H1 (cell line): ENCODE results near the gene TP53. TPM values are rescaled to one million over a fixed set of nuclear protein-coding genes. Genes with fewer than 3 reads are reported as not detected.

Source experiments
- CTCF ChIA-PET: fragments of 300-600 bp; sonication (Branson Sonifier 250); formaldehyde crosslinking; loops from one replicate; lab custom pipeline; 2021; ENCODE audit not compliant: partially characterized antibody; lab: Charles Lee
- POLR2A ChIA-PET: fragments of 300-600 bp; sonication (Branson Sonifier 250); formaldehyde crosslinking; loops from one replicate; lab custom pipeline; 2021; ENCODE audit warnings: inconsistent platforms; ENCODE audit not compliant: partially characterized antibody; lab: Charles Lee
- DNase-seq, 2 experiments: peaks; one replicate each; pipeline versions ENCODE4 v3.0.0 to v3.0.0-alpha.2; 2010 to 2022; ENCODE audit warnings: low spot score in 2 of 2, low read depth in 1 of 2, mixed read lengths in 1 of 2
- FAIRE-seq: peaks from 2 replicates; lab custom pipeline; 2011; peaks lifted over from hg19 to GRCh38; lab: Jason Lieb, UNC
- H2AFZ ChIP-seq: 2 replicates; pipeline ENCODE4 v1.8.1; 2012; ENCODE audit warnings: low read length, inconsistent platforms
- H2AK5ac ChIP-seq: 2 replicates; pipeline ENCODE4 v1.6.1; 2013; ENCODE audit warnings: low read depth, low read length
- H2BK120ac ChIP-seq: replicated peaks from 2 replicates; pipeline ENCODE3; 2013; ENCODE audit warnings: low read depth, low read length, inconsistent platforms
- H2BK12ac ChIP-seq: 2 replicates; pipeline ENCODE4 v1.6.1; 2013; ENCODE audit warnings: low read depth, low read length
- H2BK15ac ChIP-seq: 2 replicates; pipeline ENCODE4 v1.6.1; 2013; ENCODE audit warnings: low read length
- H2BK20ac ChIP-seq: 2 replicates; pipeline ENCODE4 v1.6.1; 2013; ENCODE audit warnings: low read length
- H2BK5ac ChIP-seq: 2 replicates; pipeline ENCODE4 v1.6.1; 2013; ENCODE audit warnings: low read depth, low read length
- H3K14ac ChIP-seq: 2 replicates; pipeline ENCODE4 v1.6.1; 2013; ENCODE audit warnings: inconsistent platforms; ENCODE audit not compliant: insufficient read length
- H3K18ac ChIP-seq: 2 replicates; pipeline ENCODE4 v1.6.1; 2013; ENCODE audit warnings: low read length; ENCODE audit errors: extremely low read depth
- H3K23ac ChIP-seq: 2 replicates; pipeline ENCODE4 v1.6.1; 2013; ENCODE audit warnings: inconsistent platforms; ENCODE audit not compliant: insufficient read length
- H3K23me2 ChIP-seq: 2 replicates; pipeline ENCODE4 v1.6.1; 2013; ENCODE audit warnings: low read depth, low read length
- H3K27ac ChIP-seq: 2 replicates; pipeline ENCODE4 v1.6.1; 2011; ENCODE audit warnings: low read depth, low read length, inconsistent platforms
- H3K27me3 ChIP-seq, 4 experiments: replicated peaks in 1 of 4; 1 replicate in 1 of 4; 2 replicates in 3 of 4; pipeline versions ENCODE4 v1.6.1 to v1.8.1; 2011 to 2013; ENCODE audit warnings: low read length in 3 of 4, mild to moderate bottlenecking in 3 of 4, inconsistent platforms in 2 of 4, mixed read lengths in 2 of 4, moderate library complexity in 1 of 4; ENCODE audit not compliant: control insufficient read depth in 3 of 4, insufficient read depth in 3 of 4; ENCODE audit errors: extremely low read depth in 1 of 4
- H3K36me3 ChIP-seq, 4 experiments: 2 replicates each; pipeline versions ENCODE4 v1.6.1 to v1.8.1; 2011 to 2013; ENCODE audit warnings: mild to moderate bottlenecking in 4 of 4, low read length in 3 of 4, moderate library complexity in 2 of 4, control low read depth in 1 of 4, inconsistent platforms in 1 of 4; ENCODE audit not compliant: insufficient read depth in 4 of 4, control insufficient read depth in 2 of 4
- H3K4ac ChIP-seq: replicated peaks from 2 replicates; pipeline ENCODE3; 2013; ENCODE audit warnings: low read length, low read depth, mixed read lengths, inconsistent platforms; ENCODE audit not compliant: insufficient read length
- H3K4me1 ChIP-seq, 4 experiments: replicated peaks in 1 of 4; 1 replicate in 1 of 4; 2 replicates in 3 of 4; pipeline versions ENCODE4 v1.6.1 to v1.8.1; 2011 to 2013; ENCODE audit warnings: low read length in 3 of 4, inconsistent platforms in 2 of 4, mixed read lengths in 1 of 4; ENCODE audit not compliant: insufficient read depth in 4 of 4, control insufficient read depth in 3 of 4
- H3K4me2 ChIP-seq, 2 experiments: 2 replicates each; pipeline versions ENCODE4 v1.6.1 to v1.8.1; 2011 to 2013; ENCODE audit warnings: low read depth in 2 of 2, low read length in 2 of 2, control low read depth in 1 of 2, inconsistent platforms in 1 of 2, mild to moderate bottlenecking in 1 of 2; ENCODE audit not compliant: insufficient read depth in 1 of 2
- H3K4me3 ChIP-seq, 4 experiments: fragments of 200-600, 300-600 bp in 1 of 4; sonication (generic), shearing (Covaris generic), sonication (Bioruptor Twin) in 1 of 4; 2 replicates each; pipeline versions ENCODE4 v1.5.1 to v1.8.1; 2011 to 2016; ENCODE audit warnings: low read length in 4 of 4, low read depth in 3 of 4, control low read depth in 2 of 4, inconsistent platforms in 2 of 4, mild to moderate bottlenecking in 2 of 4, mixed read lengths in 1 of 4, moderate library complexity in 1 of 4; ENCODE audit not compliant: insufficient read depth in 2 of 4; ENCODE audit errors: extremely low read depth in 1 of 4
- H3K56ac ChIP-seq: replicated peaks from 2 replicates; pipeline ENCODE3; 2013; ENCODE audit warnings: low read depth, mild to moderate bottlenecking, mixed read lengths, low read length, inconsistent platforms; ENCODE audit not compliant: insufficient read length
- H3K79me1 ChIP-seq: 2 replicates; pipeline ENCODE4 v1.6.1; 2013; ENCODE audit warnings: low read depth, low read length, control low read depth
- H3K79me2 ChIP-seq, 2 experiments: 2 replicates each; pipeline versions ENCODE4 v1.6.1 to v1.8.1; 2012 to 2013; ENCODE audit warnings: low read length in 2 of 2, mild to moderate bottlenecking in 2 of 2, inconsistent platforms in 1 of 2; ENCODE audit not compliant: insufficient read depth in 2 of 2, control insufficient read depth in 1 of 2
- H3K9ac ChIP-seq, 4 experiments: replicated peaks in 1 of 4; 1 replicate in 1 of 4; 2 replicates in 3 of 4; pipeline versions ENCODE4 v1.6.1 to v1.8.1; 2011 to 2013; ENCODE audit warnings: low read depth in 3 of 4, low read length in 3 of 4, control low read depth in 2 of 4, mild to moderate bottlenecking in 2 of 4, moderate library complexity in 2 of 4, inconsistent platforms in 1 of 4; ENCODE audit errors: extremely low read depth in 1 of 4
- H3K9me3 ChIP-seq, 2 experiments: 2 replicates each; pipeline versions ENCODE4 v1.6.1 to v1.8.1; 2012 to 2013; ENCODE audit warnings: mild to moderate bottlenecking in 2 of 2, moderate library complexity in 2 of 2, control low read depth in 1 of 2, inconsistent platforms in 1 of 2, low read depth in 1 of 2, low read length in 1 of 2, mixed read lengths in 1 of 2; ENCODE audit not compliant: insufficient read depth in 2 of 2
- H4K20me1 ChIP-seq, 2 experiments: replicated peaks in 1 of 2; 2 replicates each; pipeline versions ENCODE3 to v1.8.1; 2011 to 2013; ENCODE audit warnings: inconsistent platforms in 2 of 2, low read length in 2 of 2, mild to moderate bottlenecking in 1 of 2; ENCODE audit not compliant: insufficient read depth in 2 of 2, control insufficient read depth in 1 of 2
- H4K5ac ChIP-seq: 2 replicates; pipeline ENCODE4 v1.6.1; 2013; ENCODE audit warnings: low read length, low read depth, mixed read lengths, inconsistent platforms; ENCODE audit not compliant: insufficient read length
- H4K8ac ChIP-seq: 2 replicates; pipeline ENCODE4 v1.8.0; 2013; ENCODE audit warnings: mild to moderate bottlenecking, moderate library complexity, low read length, inconsistent platforms; ENCODE audit not compliant: insufficient read depth; ENCODE audit errors: extremely low read depth
- H4K91ac ChIP-seq: replicated peaks from 2 replicates; pipeline ENCODE3; 2013; ENCODE audit warnings: low read length, mixed read lengths, inconsistent platforms; ENCODE audit not compliant: insufficient read length
- BACH1 ChIP-seq: IDR thresholded peaks from 2 replicates; pipeline ENCODE4 v1.6.1; 2012; ENCODE audit warnings: low read length, improper control_type of control experiment
- CHD2 ChIP-seq: IDR thresholded peaks from 2 replicates; pipeline ENCODE4 v1.6.1; 2012; ENCODE audit warnings: low read length, improper control_type of control experiment
- EZH2 ChIP-seq: fragments of 200-600 bp; sonication (generic); IDR thresholded peaks from 2 replicates; pipeline ENCODE4 v1.7.1; 2012; ENCODE audit warnings: low read depth, mild to moderate bottlenecking, moderate library complexity, low read length, inconsistent platforms; ENCODE audit not compliant: severe bottlenecking
- HDAC2 ChIP-seq, 2 experiments: fragments of 300-600 bp in 1 of 2; sonication (generic) in 1 of 2; IDR thresholded peaks; 2 replicates each; pipeline ENCODE4 v1.6.1; 2011 to 2012; ENCODE audit warnings: low read depth in 2 of 2, low read length in 2 of 2, mild to moderate bottlenecking in 2 of 2, moderate library complexity in 2 of 2, borderline replicate concordance in 1 of 2, inconsistent platforms in 1 of 2
- KDM5A ChIP-seq: fragments of 200-600 bp; IDR thresholded peaks from 2 replicates; pipeline ENCODE4 v1.7.1; 2012; ENCODE audit warnings: mild to moderate bottlenecking, low read length, inconsistent platforms, mixed read lengths
- PHF8 ChIP-seq: fragments of 200-600 bp; sonication (generic); conservative IDR thresholded peaks from 2 replicates; pipeline ENCODE4 v1.7.1; 2012; ENCODE audit warnings: low read depth, mild to moderate bottlenecking, inconsistent platforms, low read length, moderate library complexity
- RXRA ChIP-seq: IDR thresholded peaks from 2 replicates; pipeline ENCODE4 v1.6.1; 2011; ENCODE audit warnings: low read depth, mild to moderate bottlenecking, low read length, moderate library complexity; ENCODE audit not compliant: insufficient read depth
- SIX5 ChIP-seq: IDR thresholded peaks from 2 replicates; pipeline ENCODE4 v1.6.1; 2011; ENCODE audit warnings: mild to moderate bottlenecking, low read depth, low read length
- SP1 ChIP-seq: IDR thresholded peaks from 2 replicates; pipeline ENCODE4 v1.6.1; 2011; ENCODE audit warnings: low read depth, low read length
- USF2 ChIP-seq: IDR thresholded peaks from 2 replicates; pipeline ENCODE4 v1.6.1; 2011; ENCODE audit warnings: low read length, improper control_type of control experiment
- YY1 ChIP-seq: IDR thresholded peaks from 2 replicates; pipeline ENCODE4 v1.6.1; 2011; ENCODE audit warnings: low read depth, mild to moderate bottlenecking, low read length
- WGBS, 2 experiments: shearing (Covaris generic) in 1 of 2; methylation state at CpG; one replicate each; pipeline versions ENCODE4 v1.1.6 to v1.1.7; 2013 to 2015; ENCODE audit warnings: low lambda C conversion rate in 2 of 2, mixed read lengths in 2 of 2, inconsistent platforms in 1 of 2, low coverage in 1 of 2, missing lambda C conversion rate in 1 of 2; ENCODE audit not compliant: insufficient replicate concordance in 2 of 2, insufficient coverage in 1 of 2, insufficient read length in 1 of 2; ENCODE audit errors: extremely low coverage in 1 of 2, missing lambda C conversion rate in 1 of 2; 5-methylcytosine and 5-hydroxymethylcytosine counted together
- polyA plus RNA-seq, 7 experiments: library from polyadenylated mRNA; depleted of rRNA in 3 of 7; stranded (reverse) in 5 of 7; unstranded in 2 of 7; fragments of >200 nt in 5 of 7; fragments of 200-250 nt in 2 of 7; gene quantifications; 1 replicate in 5 of 7; 2 replicates in 1 of 7; 4 replicates in 1 of 7; pipeline versions ENCODE4 v1.2.1 to v1.2.3, GENCODE V29; 2011 to 2013; ENCODE audit warnings: missing spikeins in 2 of 7, mixed read lengths in 2 of 7
- total RNA-seq: library from RNA; stranded (reverse); fragmentation: NEBNext Ultra II Directional; extraction: Animal tissue kit (Norgen Biotek cat#: 25700); gene quantifications from 2 replicates; pipeline ENCODE4 v1.2.1, GENCODE V29; 2021

Gene TP53
- total and polyA plus RNA-seq, 2 of the 8 experiments (the other 6 are each of a cell fraction or from before 2014, with no cell fraction given): 143 to 198 TPM

GRCh38 chr17:7629939-7630571 lies 57.2 kb downstream of the TP53 start, which contains the start of gene SHBG:
TSS of gene SHBG (plus strand) at chr17:7630135. CDS start at chr17:7630173, 38 bp downstream.
- Histone ChIP-seq H2BK15ac (no peak within 1 kb of the TSS), H3K4ac (no peak within 1 kb of the TSS), H2BK120ac (no peak within 1 kb of the TSS), H2BK5ac (no peak within 1 kb of the TSS), H3K56ac (no peak within 1 kb of the TSS), H3K4me3 (no peak within 1 kb of the TSS), H3K4me1 (peaks cover 3 to 16% (median 4%) of the 10 kb centered on the region in 4 experiments; a peak in 5 of 7 replicates), H3K14ac (no peak within 1 kb of the TSS), H4K91ac (no peak within 1 kb of the TSS), H2AK5ac (no peak within 1 kb of the TSS), H3K4me2 (no peak within 1 kb of the TSS), H3K36me3 (peaks cover 0 to 4% (median 0%) of the 10 kb centered on the region in 4 experiments; a peak in 1 of 8 replicates), H3K79me1 (peaks cover 2% of the 10 kb centered on the region; the same call in 1 of the 2 replicates), H3K79me2 (peaks cover 0 to 3% of the 10 kb centered on the region in 2 experiments; a peak in 1 of 4 replicates), H3K18ac (no peak within 1 kb of the TSS), H2AFZ (no peak within 1 kb of the TSS), H2BK12ac (0 out of 2 replicates have a peak within 1 kb of the TSS, but pooled peaks have one; percentile 9), H2BK20ac (no peak within 1 kb of the TSS), H3K27ac (no peak within 1 kb of the TSS), H4K20me1 (no peaks in the 10 kb centered on the region), H3K9me3 (no peaks in the 10 kb centered on the region), H4K5ac (no peak within 1 kb of the TSS), H4K8ac (no peak within 1 kb of the TSS), H3K23ac (no peak within 1 kb of the TSS), H3K27me3 (no peaks in the 10 kb centered on the region), H3K9ac (no peak within 1 kb of the TSS), H3K23me2 (peaks cover 8% of the 10 kb centered on the region)
- 92% methylated on average over 13 of the region's 13 CpGs; no CpG with 5 or more reads in 1 of the 2 experiments for WGBS, 2 experiments
- CTCF ChIA-PET: interaction anchor here (0.7 to 15.7 kb wide), 8 partner anchors 12 to 558 kb away, joined by 3 to 332 read pairs (median 89); partner anchors contain the start of genes ATP1B2, DNAH2, FXR2 and TP53
- no peak for DNase-seq
- no peak for FAIRE-seq
- POLR2A ChIA-PET: interaction anchor here (0.6 to 79.4 kb wide), 5 partner anchors 14 to 165 kb away, joined by 4 to 2272 read pairs (median 5); partner anchors contain the start of genes ATP1B2, TP53 and WRAP53
- TF ChIP-seq EZH2 (no peak), RXRA (no peak), SP1 (no peak), PHF8 (no peak), SIX5 (no peak), HDAC2 (IDR thresholded peaks at IDR 0.05; ENCODE audit: borderline replicate concordance in 1 of 2, low read depth in 2 of 2, low read length in 2 of 2) (no peak), USF2 (no peak), BACH1 (no peak), CHD2 (no peak), YY1 (no peak), KDM5A (no peak)
